ENCODE measurements around the gene MX1. TPM values are rescaled to one million over a fixed set of nuclear protein-coding genes. Genes with fewer than 3 reads are reported as not detected.

Gene MX1
- total and polyA plus RNA-seq, 7 donors = 2.2 to 14.9 (median 3.8) TPM

- ATAC-seq (no peak), DNase-seq (no peak)
- no peaks in the 10 kb centered on the region for H3K27me3 ChIP-seq (ENCODE audit: insufficient read depth in 3 of 3, low read length in 2 of 3)
- intact Hi-C loops (cut with DNase I) = loop anchor here in 1 of 2 donors (10.0 kb wide), 1 partner anchor 168 kb away; no protein-coding TSS in a partner anchor
- WGBS, 3 donors = 58 to 63% (median 59%) methylated on average over 3 of the region's 3 CpGs
- H3K4me3 ChIP-seq = no peak overlapping the region
- peaks cover 2% of the 10 kb centered on the region in 2 donors for H3K36me3 ChIP-seq (ENCODE audit: insufficient read depth in 1 of 2, low read depth in 1 of 2)
- no peak overlapping the region for H3K27ac ChIP-seq
- no peaks in the 10 kb centered on the region for H3K9me3 ChIP-seq
- TF ChIP-seq CTCF (IDR thresholded peaks at IDR 0.05) = no peak
- H3K4me1 ChIP-seq = no peaks in the 10 kb centered on the region
These were observed 27.2 kb downstream of the MX1 start for GRCh38 chr21:41453198-41453597.

- DNase-seq = no peak
- H3K4me1 ChIP-seq = no peaks in the 10 kb centered on the region
- no peak overlapping the region for H3K27ac ChIP-seq
- TF ChIP-seq CTCF (IDR thresholded peaks at IDR 0.05) = no peak
- H3K9me3 ChIP-seq = no peaks in the 10 kb centered on the region
- no peak overlapping the region for H3K4me3 ChIP-seq
- 55 to 73% (median 55%) methylated on average over 3 of the region's 3 CpGs for WGBS, 3 donors
- ATAC-seq = no peak
- intact Hi-C loops (cut with DNase I) = loop anchor here in 1 of 2 donors (10.0 kb wide), 1 partner anchor 169 kb away; no protein-coding TSS in a partner anchor
- H3K36me3 ChIP-seq (ENCODE audit: insufficient read depth in 1 of 2, low read depth in 1 of 2) = peaks cover 0 to 2% of the 10 kb centered on the region in 2 donors
- no peaks in the 10 kb centered on the region for H3K27me3 ChIP-seq (ENCODE audit: insufficient read depth in 3 of 3, low read length in 2 of 3)
These were observed 27.7 kb downstream of the MX1 start for GRCh38 chr21:41453761-41454160.

GRCh38 chr21:41458121-41458520, 32.1 kb downstream of the MX1 start:
- Histone ChIP-seq H3K9me3 (no peaks in the 10 kb centered on the region), H3K36me3 (ENCODE audit: insufficient read depth in 1 of 2, low read depth in 1 of 2) (peaks cover 0 to 2% of the 10 kb centered on the region in 2 donors), H3K27ac (no peak overlapping the region), H3K27me3 (ENCODE audit: insufficient read depth in 3 of 3, low read length in 2 of 3) (peaks cover 0 to 5% (median 0%) of the 10 kb centered on the region in 3 donors), H3K4me3 (no peak overlapping the region), H3K4me1 (no peaks in the 10 kb centered on the region)
- intact Hi-C loops (cut with DNase I) = loop anchor here in 1 of 2 donors (10.0 kb wide), 1 partner anchor 173 kb away; no protein-coding TSS in a partner anchor
- 83 to 93% (median 85%) methylated on average over 6 of the region's 6 CpGs for WGBS, 3 donors
- DNase-seq (no peak), ATAC-seq (no peak)
- TF ChIP-seq CTCF (IDR thresholded peaks at IDR 0.05) = no peak

- no peak for DNase-seq
- WGBS, 3 donors = 87 to 91% (median 89%) methylated on average over 22 of the region's 22 CpGs
- H3K27ac ChIP-seq = no peak overlapping the region
- intact Hi-C loops (cut with DNase I) = loop anchor here in 1 of 2 donors (10.0 kb wide), 1 partner anchor 174 kb away; no protein-coding TSS in a partner anchor
- H3K4me1 ChIP-seq = no peaks in the 10 kb centered on the region
- H3K4me3 ChIP-seq = no peak overlapping the region
- peaks cover 0 to 5% (median 0%) of the 10 kb centered on the region in 3 donors for H3K27me3 ChIP-seq (ENCODE audit: insufficient read depth in 3 of 3, low read length in 2 of 3)
- ATAC-seq = no peak
- peaks cover 0 to 2% of the 10 kb centered on the region in 2 donors for H3K36me3 ChIP-seq (ENCODE audit: insufficient read depth in 1 of 2, low read depth in 1 of 2)
- H3K9me3 ChIP-seq = no peaks in the 10 kb centered on the region
- no peak for TF ChIP-seq CTCF (IDR thresholded peaks at IDR 0.05)
These were observed 32.5 kb downstream of the MX1 start for GRCh38 chr21:41458559-41458958.
